DND-41 (cell line): ENCODE measurements around the gene VPS51.

ENCODE experiments used
- ATAC-seq: fragments of 200-7000 bp; cut with Tn5 transposase; 3 replicates; pipeline ENCODE4 v1.9.1; 2021; ENCODE audit warnings: low read depth; ENCODE audit not compliant: insufficient read depth
- DNase-seq: peaks from one replicate; pipeline ENCODE4 v3.0.0-alpha.2; 2020
- H2AFZ ChIP-seq: 2 replicates; pipeline ENCODE4 v1.6.0; 2012; ENCODE audit warnings: low read depth, low read length
- H3K27ac ChIP-seq: 2 replicates; pipeline ENCODE4 v1.5.1; 2012; ENCODE audit warnings: low read length, inconsistent platforms
- H3K27me3 ChIP-seq: fragments of 200-600 bp; sonication (generic); 2 replicates; pipeline ENCODE4 v1.6.0; 2012; ENCODE audit warnings: low read length, mild to moderate bottlenecking, inconsistent platforms; ENCODE audit not compliant: insufficient read depth, poor library complexity
- H3K36me3 ChIP-seq: 2 replicates; pipeline ENCODE4 v1.5.1; 2012; ENCODE audit warnings: low read length, inconsistent platforms; ENCODE audit not compliant: insufficient read depth
- H3K4me1 ChIP-seq: 2 replicates; pipeline ENCODE4 v1.5.1; 2012; ENCODE audit warnings: mild to moderate bottlenecking, low read length; ENCODE audit not compliant: insufficient read depth
- H3K4me2 ChIP-seq: 2 replicates; pipeline ENCODE4 v1.6.0; 2012; ENCODE audit warnings: mild to moderate bottlenecking, moderate library complexity, low read length, inconsistent platforms; ENCODE audit not compliant: insufficient read depth
- H3K4me3 ChIP-seq, 2 experiments: fragments of 200-600 bp in 1 of 2; shearing (Covaris generic) in 1 of 2; 2 replicates each; pipeline ENCODE4 v1.5.1; 2012 to 2016; ENCODE audit warnings: inconsistent platforms in 2 of 2, low read length in 2 of 2, mild to moderate bottlenecking in 2 of 2, low read depth in 1 of 2, moderate library complexity in 1 of 2
- H3K79me2 ChIP-seq: 2 replicates; pipeline ENCODE4 v1.6.0; 2012; ENCODE audit warnings: low read length, inconsistent platforms; ENCODE audit not compliant: insufficient read depth
- H3K9ac ChIP-seq: 2 replicates; pipeline ENCODE4 v1.6.0; 2012; ENCODE audit warnings: low read depth, mild to moderate bottlenecking, inconsistent platforms, low read length, moderate library complexity
- H3K9me3 ChIP-seq: 2 replicates; pipeline ENCODE4 v1.5.1; 2012; ENCODE audit warnings: low read length, moderate library complexity, mild to moderate bottlenecking, inconsistent platforms; ENCODE audit not compliant: insufficient read depth, severe bottlenecking
- H4K20me1 ChIP-seq: 2 replicates; pipeline ENCODE4 v1.6.0; 2012; ENCODE audit warnings: low read length; ENCODE audit not compliant: insufficient read depth
- EZH2 ChIP-seq: IDR thresholded peaks from 3 replicates; pipeline ENCODE4 v1.6.1; 2012; ENCODE audit warnings: borderline replicate concordance, low read depth, mild to moderate bottlenecking, moderate library complexity, low read length, inconsistent platforms; ENCODE audit not compliant: severe bottlenecking
- TF ChIP-seq, protein P1 (sequence below): IDR thresholded peaks from 2 replicates; pipeline ENCODE4 v1.5.1; 2012; ENCODE audit warnings: borderline replicate concordance, low read length, moderate library complexity, mild to moderate bottlenecking; ENCODE audit not compliant: poor library complexity, severe bottlenecking; ENCODE audit errors: extremely low read depth

VPS51 gene

DNA sequence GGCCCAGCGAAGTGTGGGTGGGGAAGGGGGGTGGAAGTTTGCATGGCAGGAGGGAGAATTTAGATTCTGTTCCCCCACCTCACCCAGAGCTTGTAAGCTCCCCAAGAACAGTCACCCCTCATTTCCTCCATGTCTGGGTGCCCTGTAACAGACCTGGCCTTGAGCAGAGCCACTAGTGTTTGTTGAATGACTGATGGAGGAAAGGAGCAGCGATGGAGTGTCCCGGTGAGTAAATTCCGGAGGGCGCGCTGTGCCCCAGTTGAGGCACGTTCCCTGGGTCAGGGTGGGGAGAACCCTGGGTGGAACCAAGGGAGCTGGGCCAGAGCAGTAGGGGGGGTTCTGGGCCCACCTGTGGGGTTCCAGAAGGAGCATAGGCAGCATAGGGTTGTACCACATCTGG lies 38.5 kb upstream of the VPS51 start:
- no peak overlapping the region for H3K4me2 ChIP-seq
- H3K4me1 ChIP-seq, result no peaks in the 10 kb centered on the region
- no peaks in the 10 kb centered on the region for H3K9me3 ChIP-seq
- no peaks in the 10 kb centered on the region for H3K27me3 ChIP-seq
- no peak for ATAC-seq
- no peaks in the 10 kb centered on the region; the same call in 1 of the 2 replicates for H4K20me1 ChIP-seq
- no peak overlapping the region for H3K9ac ChIP-seq
- DNase-seq, result no peak
- H3K36me3 ChIP-seq, result no peaks in the 10 kb centered on the region
- no peak overlapping the region for H2AFZ ChIP-seq
- H3K79me2 ChIP-seq, result no peaks in the 10 kb centered on the region
- no peak for TF ChIP-seq EZH2
- TF ChIP-seq, protein P1, sequence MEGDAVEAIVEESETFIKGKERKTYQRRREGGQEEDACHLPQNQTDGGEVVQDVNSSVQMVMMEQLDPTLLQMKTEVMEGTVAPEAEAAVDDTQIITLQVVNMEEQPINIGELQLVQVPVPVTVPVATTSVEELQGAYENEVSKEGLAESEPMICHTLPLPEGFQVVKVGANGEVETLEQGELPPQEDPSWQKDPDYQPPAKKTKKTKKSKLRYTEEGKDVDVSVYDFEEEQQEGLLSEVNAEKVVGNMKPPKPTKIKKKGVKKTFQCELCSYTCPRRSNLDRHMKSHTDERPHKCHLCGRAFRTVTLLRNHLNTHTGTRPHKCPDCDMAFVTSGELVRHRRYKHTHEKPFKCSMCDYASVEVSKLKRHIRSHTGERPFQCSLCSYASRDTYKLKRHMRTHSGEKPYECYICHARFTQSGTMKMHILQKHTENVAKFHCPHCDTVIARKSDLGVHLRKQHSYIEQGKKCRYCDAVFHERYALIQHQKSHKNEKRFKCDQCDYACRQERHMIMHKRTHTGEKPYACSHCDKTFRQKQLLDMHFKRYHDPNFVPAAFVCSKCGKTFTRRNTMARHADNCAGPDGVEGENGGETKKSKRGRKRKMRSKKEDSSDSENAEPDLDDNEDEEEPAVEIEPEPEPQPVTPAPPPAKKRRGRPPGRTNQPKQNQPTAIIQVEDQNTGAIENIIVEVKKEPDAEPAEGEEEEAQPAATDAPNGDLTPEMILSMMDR, result no peak
- H3K4me3 ChIP-seq, result no peak overlapping the region
- H3K27ac ChIP-seq, result no peak overlapping the region

- H3K4me1 ChIP-seq, result no peaks in the 10 kb centered on the region
- TF ChIP-seq, protein P1, result no peak
- no peak for TF ChIP-seq EZH2
These were observed 38.0 kb upstream of the VPS51 start for GRCh38 chr11:65058012-65058411.

GRCh38 chr11:65058419-65059054 lies 37.5 kb upstream of the VPS51 start, which contains the start of gene NAALADL1:
NAALADL1 (minus strand) TSS chr11:65058553; CDS start chr11:65058521, 32 bp downstream.
- no peaks in the 10 kb centered on the region; the same call in 1 of the 2 replicates for H4K20me1 ChIP-seq
- H3K9ac ChIP-seq, result no peak within 1 kb of the TSS
- H3K36me3 ChIP-seq, result no peaks in the 10 kb centered on the region
- ATAC-seq (no peak), DNase-seq (no peak)
- no peak within 1 kb of the TSS for H3K4me2 ChIP-seq
- no peak within 1 kb of the TSS for H3K4me3 ChIP-seq
- H2AFZ ChIP-seq, result no peak within 1 kb of the TSS
- no peaks in the 10 kb centered on the region for H3K9me3 ChIP-seq
- H3K27me3 ChIP-seq, result no peaks in the 10 kb centered on the region
- no peak within 1 kb of the TSS for H3K27ac ChIP-seq
- no peaks in the 10 kb centered on the region for H3K4me1 ChIP-seq
- no peak for TF ChIP-seq EZH2
- TF ChIP-seq, protein P1, result no peak
- H3K79me2 ChIP-seq, result no peaks in the 10 kb centered on the region

More at GRCh38 chr11:65058012-65058411, 38.0 kb upstream of the VPS51 start:
- H3K9me3 ChIP-seq, result no peaks in the 10 kb centered on the region
- no peak overlapping the region for H3K4me3 ChIP-seq
- H4K20me1 ChIP-seq, result no peaks in the 10 kb centered on the region; the same call in 1 of the 2 replicates
- DNase-seq (no peak), ATAC-seq (no peak)
- H2AFZ ChIP-seq, result no peak overlapping the region
- H3K9ac ChIP-seq, result no peak overlapping the region
- H3K27me3 ChIP-seq, result no peaks in the 10 kb centered on the region
- H3K27ac ChIP-seq, result no peak overlapping the region
- no peaks in the 10 kb centered on the region for H3K36me3 ChIP-seq
- H3K4me2 ChIP-seq, result no peak overlapping the region
- no peaks in the 10 kb centered on the region for H3K79me2 ChIP-seq
